NCI-H1105 (cell line): ENCODE data around the gene GRIP1.

ENCODE experiments used
- DNase-seq: peaks from one replicate; lab custom pipeline; 2025; lab: John Stamatoyannopoulos, UW

Gene GRIP1

GRCh38 chr12:66600903-66601302 lies 78.0 kb downstream of the GRIP1 start:
- DNase-seq, result peak; percentile 15

GRCh38 chr12:66599816-66600215 lies 79.1 kb downstream of the GRIP1 start:
- DNase-seq, result peak; percentile 18

GRCh38 chr12:66598608-66599007 lies 80.3 kb downstream of the GRIP1 start:
- DNase-seq, result no peak

GRCh38 chr12:66598079-66598478 lies 80.8 kb downstream of the GRIP1 start:
- no peak for DNase-seq

GRCh38 chr12:66596199-66596598 lies 82.7 kb downstream of the GRIP1 start:
- no peak for DNase-seq

- no peak for DNase-seq
Measured at GRCh38 chr12:66594688-66595087, 84.2 kb downstream of the GRIP1 start.

GRCh38 chr12:66590275-66590985 lies 88.4 kb downstream of the GRIP1 start:
- no peak for DNase-seq

- DNase-seq, result no peak
Measured at GRCh38 chr12:66589095-66589494, 89.8 kb downstream of the GRIP1 start.

- no peak for DNase-seq
Measured at GRCh38 chr12:66587912-66588311, 91.0 kb downstream of the GRIP1 start.

GRCh38 chr12:66584673-66585072 lies 94.2 kb downstream of the GRIP1 start:
- no peak for DNase-seq

GRCh38 chr12:66573605-66574004 lies 105.3 kb downstream of the GRIP1 start:
- no peak for DNase-seq

GRCh38 chr12:66572845-66573244 lies 106.0 kb downstream of the GRIP1 start:
- DNase-seq, result no peak

GRCh38 chr12:66571361-66571915 lies 107.4 kb downstream of the GRIP1 start:
- DNase-seq, result no peak

- DNase-seq, result no peak
Measured at GRCh38 chr12:66563220-66563619, 115.7 kb downstream of the GRIP1 start.

GRCh38 chr12:66555113-66555512 lies 123.8 kb downstream of the GRIP1 start:
- DNase-seq, result no peak

GRCh38 chr12:66552716-66553115 lies 126.2 kb downstream of the GRIP1 start:
- no peak for DNase-seq

GRCh38 chr12:66550626-66551025 lies 128.2 kb downstream of the GRIP1 start:
- no peak for DNase-seq

- no peak for DNase-seq
Measured at GRCh38 chr12:66549050-66549389, 129.9 kb downstream of the GRIP1 start.

GRCh38 chr12:66548338-66549049 lies 130.4 kb downstream of the GRIP1 start:
- no peak for DNase-seq

GRCh38 chr12:66541426-66541825 lies 137.4 kb downstream of the GRIP1 start:
- no peak for DNase-seq

GRCh38 chr12:66539431-66539830 lies 139.4 kb downstream of the GRIP1 start:
- no peak for DNase-seq

- no peak for DNase-seq
Measured at GRCh38 chr12:66538970-66539369, 139.9 kb downstream of the GRIP1 start.

- DNase-seq, result no peak
Measured at GRCh38 chr12:66537876-66538275, 141.0 kb downstream of the GRIP1 start.
